ENCODE results near the gene SCYL2.

Gene SCYL2

GRCh38 chr12:100348657-100349454 lies 81.9 kb downstream of the SCYL2 start (continued):
- TF ChIP-seq, protein P1, sequence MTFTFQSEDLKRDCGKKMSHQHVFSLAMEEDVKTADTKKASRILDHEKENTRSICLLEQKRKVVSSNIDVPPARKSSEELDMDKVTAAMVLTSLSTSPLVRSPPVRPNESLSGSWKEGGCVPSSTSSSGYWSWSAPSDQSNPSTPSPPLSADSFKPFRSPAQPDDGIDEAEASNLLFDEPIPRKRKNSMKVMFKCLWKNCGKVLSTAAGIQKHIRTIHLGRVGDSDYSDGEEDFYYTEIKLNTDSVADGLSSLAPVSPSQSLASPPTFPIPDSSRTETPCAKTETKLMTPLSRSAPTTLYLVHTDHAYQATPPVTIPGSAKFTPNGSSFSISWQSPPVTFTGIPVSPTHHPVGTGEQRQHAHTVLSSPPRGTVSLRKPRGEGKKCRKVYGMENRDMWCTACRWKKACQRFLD (tag by site-specific recombination; IDR thresholded peaks at IDR 0.05) = no peak
- no peak for TF ChIP-seq TRIM28 (IDR thresholded peaks at IDR 0.05; ENCODE audit: borderline replicate concordance, low read length)
- TF ChIP-seq PBX3 (CRISPR knock-in tag; IDR thresholded peaks at IDR 0.05) = no peak
- TF ChIP-seq ZNF112 (tag by site-specific recombination; IDR thresholded peaks at IDR 0.05) = no peak
- TF ChIP-seq SCRT2 (tag by site-specific recombination; IDR thresholded peaks at IDR 0.05) = peak; percentile 57; the same call in 1 of the 2 replicates
- TF ChIP-seq KLF9 (tag by site-specific recombination; IDR thresholded peaks at IDR 0.05; ENCODE audit: low read depth) = no peak
- TF ChIP-seq ZFP69B (tag by site-specific recombination; IDR thresholded peaks at IDR 0.05) = no peak
- TF ChIP-seq GLI4 (tag by site-specific recombination; IDR thresholded peaks at IDR 0.05) = no peak
- no peak for TF ChIP-seq MYNN (tag by site-specific recombination; IDR thresholded peaks at IDR 0.05; ENCODE audit: borderline replicate concordance)
- no peak for TF ChIP-seq ZNF302 (tag by site-specific recombination; IDR thresholded peaks at IDR 0.05; ENCODE audit: low read depth)
- no peak for TF ChIP-seq ZNF707 (tag by site-specific recombination; IDR thresholded peaks at IDR 0.05)
- peak; percentile 78 for TF ChIP-seq ZNF654 (tag by site-specific recombination; IDR thresholded peaks at IDR 0.05; ENCODE audit: low read depth)
- TF ChIP-seq, protein P2, sequence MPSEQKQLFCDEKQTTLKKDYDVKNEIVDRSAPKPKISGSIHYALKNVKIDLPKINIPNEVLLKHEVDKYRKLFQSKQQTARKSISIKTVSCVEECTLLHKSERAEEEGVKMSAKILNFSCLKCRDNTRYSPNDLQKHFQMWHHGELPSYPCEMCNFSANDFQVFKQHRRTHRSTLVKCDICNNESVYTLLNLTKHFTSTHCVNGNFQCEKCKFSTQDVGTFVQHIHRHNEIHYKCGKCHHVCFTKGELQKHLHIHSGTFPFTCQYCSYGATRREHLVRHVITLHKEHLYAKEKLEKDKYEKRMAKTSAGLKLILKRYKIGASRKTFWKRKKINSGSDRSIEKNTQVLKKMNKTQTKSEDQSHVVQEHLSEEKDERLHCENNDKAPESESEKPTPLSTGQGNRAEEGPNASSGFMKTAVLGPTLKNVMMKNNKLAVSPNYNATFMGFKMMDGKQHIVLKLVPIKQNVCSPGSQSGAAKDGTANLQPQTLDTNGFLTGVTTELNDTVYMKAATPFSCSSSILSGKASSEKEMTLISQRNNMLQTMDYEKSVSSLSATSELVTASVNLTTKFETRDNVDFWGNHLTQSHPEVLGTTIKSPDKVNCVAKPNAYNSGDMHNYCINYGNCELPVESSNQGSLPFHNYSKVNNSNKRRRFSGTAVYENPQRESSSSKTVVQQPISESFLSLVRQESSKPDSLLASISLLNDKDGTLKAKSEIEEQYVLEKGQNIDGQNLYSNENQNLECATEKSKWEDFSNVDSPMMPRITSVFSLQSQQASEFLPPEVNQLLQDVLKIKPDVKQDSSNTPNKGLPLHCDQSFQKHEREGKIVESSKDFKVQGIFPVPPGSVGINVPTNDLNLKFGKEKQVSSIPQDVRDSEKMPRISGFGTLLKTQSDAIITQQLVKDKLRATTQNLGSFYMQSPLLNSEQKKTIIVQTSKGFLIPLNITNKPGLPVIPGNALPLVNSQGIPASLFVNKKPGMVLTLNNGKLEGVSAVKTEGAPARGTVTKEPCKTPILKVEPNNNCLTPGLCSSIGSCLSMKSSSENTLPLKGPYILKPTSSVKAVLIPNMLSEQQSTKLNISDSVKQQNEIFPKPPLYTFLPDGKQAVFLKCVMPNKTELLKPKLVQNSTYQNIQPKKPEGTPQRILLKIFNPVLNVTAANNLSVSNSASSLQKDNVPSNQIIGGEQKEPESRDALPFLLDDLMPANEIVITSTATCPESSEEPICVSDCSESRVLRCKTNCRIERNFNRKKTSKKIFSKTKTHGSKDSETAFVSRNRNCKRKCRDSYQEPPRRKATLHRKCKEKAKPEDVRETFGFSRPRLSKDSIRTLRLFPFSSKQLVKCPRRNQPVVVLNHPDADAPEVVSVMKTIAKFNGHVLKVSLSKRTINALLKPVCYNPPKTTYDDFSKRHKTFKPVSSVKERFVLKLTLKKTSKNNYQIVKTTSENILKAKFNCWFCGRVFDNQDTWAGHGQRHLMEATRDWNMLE (tag by site-specific recombination; conservative IDR thresholded peaks at IDR 0.05; ENCODE audit: low read depth) = no peak
- TF ChIP-seq ZNF560 (tag by site-specific recombination; IDR thresholded peaks at IDR 0.05; ENCODE audit: borderline replicate concordance) = no peak
- TF ChIP-seq ZNF561 (tag by site-specific recombination; IDR thresholded peaks at IDR 0.05; ENCODE audit: borderline replicate concordance) = no peak
- TF ChIP-seq, protein P3, sequence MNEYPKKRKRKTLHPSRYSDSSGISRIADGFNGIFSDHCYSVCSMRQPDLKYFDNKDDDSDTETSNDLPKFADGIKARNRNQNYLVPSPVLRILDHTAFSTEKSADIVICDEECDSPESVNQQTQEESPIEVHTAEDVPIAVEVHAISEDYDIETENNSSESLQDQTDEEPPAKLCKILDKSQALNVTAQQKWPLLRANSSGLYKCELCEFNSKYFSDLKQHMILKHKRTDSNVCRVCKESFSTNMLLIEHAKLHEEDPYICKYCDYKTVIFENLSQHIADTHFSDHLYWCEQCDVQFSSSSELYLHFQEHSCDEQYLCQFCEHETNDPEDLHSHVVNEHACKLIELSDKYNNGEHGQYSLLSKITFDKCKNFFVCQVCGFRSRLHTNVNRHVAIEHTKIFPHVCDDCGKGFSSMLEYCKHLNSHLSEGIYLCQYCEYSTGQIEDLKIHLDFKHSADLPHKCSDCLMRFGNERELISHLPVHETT (tag by site-specific recombination; IDR thresholded peaks at IDR 0.05) = no peak
- peak; percentile 24; the same call in 1 of the 2 replicates for TF ChIP-seq CTCF (tag by site-specific recombination; IDR thresholded peaks at IDR 0.05)
- TF ChIP-seq ZNF843 (tag by site-specific recombination; IDR thresholded peaks at IDR 0.05) = no peak
- TF ChIP-seq ZNF792 (tag by site-specific recombination; IDR thresholded peaks at IDR 0.05) = no peak
- TF ChIP-seq ZBTB26 (tag by site-specific recombination; optimal IDR thresholded peaks at IDR 0.05) = no peak
- TF ChIP-seq ZNF362 (tag by site-specific recombination; IDR thresholded peaks at IDR 0.05) = 0 out of 2 replicates have a peak, but pooled peaks have one; percentile 19
- no peak for TF ChIP-seq ZNF223 (tag by site-specific recombination; IDR thresholded peaks at IDR 0.05)

All from HEK293 (cell line).